Measurements from ENCODE around the gene KSR1. TPM values are rescaled to one million over a fixed set of nuclear protein-coding genes. Genes with fewer than 3 reads are reported as not detected.

Gene KSR1
- total and polyA plus RNA-seq, 2 of the 4 experiments (the other 2 are of a cell fraction), result 12.5 to 21.9 TPM

DNA sequence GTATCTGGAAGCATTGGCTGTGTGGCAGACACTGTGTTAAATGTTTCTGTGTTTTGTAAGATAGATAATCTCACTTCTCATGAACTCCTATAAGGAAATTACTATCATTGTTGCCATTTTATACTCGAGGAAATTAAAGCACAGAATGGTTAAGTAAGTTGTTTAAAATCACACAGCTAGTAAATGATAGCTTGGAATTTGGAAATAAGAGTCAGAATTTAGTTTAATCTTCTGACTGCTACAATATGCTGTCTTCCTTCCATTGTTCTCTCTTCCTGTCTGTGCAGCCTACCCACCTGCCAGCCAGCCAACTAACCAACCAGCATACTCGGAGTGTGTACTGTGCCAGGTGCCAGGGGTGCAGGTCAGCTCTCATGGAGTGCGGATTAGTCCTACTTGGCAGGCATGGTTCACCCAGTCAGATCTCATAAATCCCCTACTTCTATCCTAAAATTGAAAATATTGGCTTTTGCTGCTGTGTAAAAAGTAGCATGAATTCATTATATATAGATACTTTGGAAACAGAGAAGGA is 94.8 kb downstream of the KSR1 start:
- in situ Hi-C loops (cut with MboI; ENCODE audit: low sequenced_read_pairs), result no loop called here
- H4K8ac ChIP-seq (ENCODE audit: low read depth in 2 of 2, low read length in 2 of 2), result no peak overlapping the region

More for the DNA sequence above, 94.8 kb downstream of the KSR1 start:
- Histone ChIP-seq H3K4me1 (ENCODE audit: control insufficient read depth, insufficient read depth, low read length) (peaks cover 40% of the 10 kb centered on the region), H3K14ac (replicated peaks; ENCODE audit: low read depth, low read length) (no peak overlapping the region), H3K79me1 (ENCODE audit: low read depth in 1 of 2, low read length in 2 of 2) (peaks cover 35 to 81% of the 10 kb centered on the region in 2 experiments), H2BK20ac (ENCODE audit: low read depth, low read length) (no peak overlapping the region), H3K18ac (ENCODE audit: low read depth, low read length) (no peak overlapping the region), H3K9ac (ENCODE audit: low read depth, low read length) (no peak overlapping the region), H3K27ac (ENCODE audit: insufficient read depth, low read length) (no peak overlapping the region), H3K9me3 (ENCODE audit: control insufficient read depth, insufficient read depth, low read length) (no peaks in the 10 kb centered on the region), H3K27me3 (ENCODE audit: control insufficient read depth, insufficient read depth, low read length) (no peaks in the 10 kb centered on the region), H4K5ac (ENCODE audit: low read depth, low read length) (no peak overlapping the region), H2BK15ac (ENCODE audit: low read depth, low read length) (peak overlapping the region; percentile 41; the same call in 1 of the 3 replicates), H3K23ac (ENCODE audit: low read depth, low read length) (no peak overlapping the region), H3K56ac (ENCODE audit: extremely low read depth, insufficient read depth, low read length) (no peak overlapping the region), H3K4me3 (ENCODE audit: insufficient read depth, low read depth, low read length) (no peak overlapping the region), H3K36me3 (ENCODE audit: control insufficient read depth, insufficient read depth, low read length) (peaks cover 15% of the 10 kb centered on the region), H3K9me1 (ENCODE audit: insufficient read depth, low read length) (peaks cover 37% of the 10 kb centered on the region), H4K91ac (ENCODE audit: insufficient read depth, low read depth, low read length) (no peak overlapping the region), H4K20me1 (ENCODE audit: insufficient read depth, low read length) (peaks cover 30% of the 10 kb centered on the region), H2AFZ (replicated peaks; ENCODE audit: low read length, poor library complexity) (no peak overlapping the region), H3K4ac (ENCODE audit: low read depth, low read length) (no peak overlapping the region), H2AK9ac (replicated peaks; ENCODE audit: low read depth, low read length, poor library complexity) (no peak overlapping the region), H2BK5ac (ENCODE audit: low read depth, low read length, poor library complexity, severe bottlenecking) (no peak overlapping the region), H3K4me2 (ENCODE audit: low read depth, low read length) (no peak overlapping the region), H2AK5ac (ENCODE audit: low read depth, low read length) (peak overlapping the region; percentile 13; the same call in 1 of the 2 replicates), H2BK120ac (ENCODE audit: low read depth, low read length) (no peak overlapping the region)
- dilution Hi-C loops (cut with HindIII; ENCODE audit: low sequenced_read_pairs, unreplicated experiment), result no loop called here
- no TSS peak for BruUV-seq (replicated peaks)
- ChIA-PET CTCF (no interaction called here), POLR2A (ENCODE audit: unreplicated experiment) (no interaction called here)
- WGBS, 2 experiments (ENCODE audit: extremely low coverage in 2 of 2, insufficient read length in 1 of 2), result no CpG with 5 or more reads among the region's 3 CpGs
- no peak for TF ChIP-seq RCOR1 (IDR thresholded peaks at IDR 0.05; ENCODE audit: insufficient replicate concordance, low read length)
- no peak for TF ChIP-seq NFE2L2 (IDR thresholded peaks at IDR 0.05; ENCODE audit: low read depth, low read length)
- no peak for TF ChIP-seq MAFK (IDR thresholded peaks at IDR 0.05; ENCODE audit: low read depth, low read length)
- no peak for TF ChIP-seq FOS (IDR thresholded peaks at IDR 0.05; ENCODE audit: low read depth, low read length)
- no peak for TF ChIP-seq CTCF (conservative IDR thresholded peaks at IDR 0.05; ENCODE audit: low read depth, low read length)
- TF ChIP-seq MAZ (IDR thresholded peaks at IDR 0.05; ENCODE audit: borderline replicate concordance, low read depth, low read length), result no peak
- TF ChIP-seq RFX5 (IDR thresholded peaks at IDR 0.05; ENCODE audit: low read depth, low read length), result no peak
- intact Hi-C loops (cut with micrococcal nuclease), result no loop called here
- ATAC-seq (ENCODE audit: low read depth), result no peak
- no peak for DNase-seq
